Bone marrow (tissue), 2 donors: ENCODE data around the gene SLX1A.
"Not testable (repeated sequence)": the region's sequence is repeated elsewhere in the genome, so short reads cannot be mapped to it uniquely, and the experiment has no call there.

Experiments used
- DNase-seq, 2 donors: peaks; one replicate each; lab custom pipeline; 2025; lab: John Stamatoyannopoulos, UW

SLX1A gene

DNA sequence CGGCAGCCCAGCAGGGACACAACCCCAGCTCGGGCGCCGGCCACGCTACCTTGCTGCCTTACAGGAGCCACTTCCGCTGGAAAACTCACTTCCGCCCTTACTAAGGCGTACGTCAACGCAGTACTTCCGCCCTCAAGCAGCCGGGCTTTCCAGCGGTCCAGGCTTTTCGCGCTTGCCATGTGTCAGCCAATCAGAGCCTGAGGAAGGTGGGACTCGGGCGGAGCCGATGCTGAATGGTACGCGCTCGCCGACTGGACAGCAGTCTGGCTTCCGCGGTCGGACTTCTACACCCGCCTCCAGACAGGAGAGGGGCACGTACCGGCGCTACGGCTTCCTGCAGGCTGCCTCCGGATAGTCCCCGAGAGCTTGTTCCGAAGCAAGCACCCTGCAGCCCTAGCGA lies at the start of gene SLX1A, which contains the start of gene BOLA2B:
Gene SLX1A, plus strand, starts transcription at position 261 of the 400 bp plus-strand sequence. CDS start 210 bp downstream, outside the sequence.
Gene BOLA2B, minus strand, starts transcription at position 52 of the 400 bp plus-strand sequence. CDS start 71 bp downstream, outside the sequence.
- not testable (repeated sequence) for DNase-seq

DNA sequence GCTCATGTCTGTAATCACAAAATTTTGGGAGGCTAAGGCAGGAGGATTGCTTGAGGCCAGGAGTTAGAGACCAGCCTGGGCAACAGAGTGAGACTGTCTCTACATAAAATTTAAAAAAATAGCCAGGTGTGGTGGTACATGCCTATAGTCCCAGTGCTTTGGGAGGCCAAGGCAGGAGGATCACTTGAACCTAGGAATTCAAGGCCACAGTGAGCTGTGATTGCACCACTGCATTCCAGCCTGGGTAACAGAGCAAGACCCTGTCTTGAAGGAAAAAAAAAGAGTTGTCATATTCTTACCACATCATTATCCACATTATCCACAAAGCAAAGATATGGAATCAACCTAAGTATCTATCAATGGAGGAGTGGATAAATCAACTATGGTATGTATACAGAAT lies 49.7 kb upstream of the SLX1A start:
- DNase-seq, result no peak

DNA sequence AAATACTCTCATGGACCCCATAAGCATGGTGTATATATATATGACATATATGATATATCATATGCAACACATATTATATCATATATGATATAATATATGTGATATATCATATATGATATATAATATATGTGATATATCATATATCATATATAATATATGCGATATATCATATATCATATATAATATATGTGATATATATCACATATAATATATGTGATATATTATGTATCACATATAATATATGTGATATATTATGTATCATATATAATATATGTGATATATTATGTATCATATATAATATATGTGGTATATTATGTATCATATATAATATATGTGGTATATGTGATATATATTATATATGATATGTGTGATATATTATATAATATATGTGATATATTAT lies 48.8 kb upstream of the SLX1A start:
- DNase-seq, result no peak

DNA sequence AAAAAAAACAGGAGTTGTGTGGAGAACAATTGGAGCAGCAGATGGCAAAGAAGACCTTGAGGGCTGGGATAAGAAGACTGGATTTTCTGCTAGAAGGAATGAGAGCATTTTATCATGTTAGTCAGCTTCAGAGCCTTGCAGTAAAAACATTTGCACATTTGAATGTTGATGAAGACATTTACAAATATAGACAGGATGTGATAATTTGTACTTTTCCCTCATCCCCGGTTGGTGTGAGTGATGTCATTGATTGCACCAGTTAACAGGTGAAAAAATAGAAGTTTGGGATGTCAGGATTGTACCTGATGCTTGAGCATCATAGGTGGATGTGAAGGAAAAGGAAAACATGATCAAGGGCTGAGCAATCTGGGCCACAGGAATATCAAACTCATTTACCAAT lies 48.0 kb upstream of the SLX1A start:
- no peak for DNase-seq

DNA sequence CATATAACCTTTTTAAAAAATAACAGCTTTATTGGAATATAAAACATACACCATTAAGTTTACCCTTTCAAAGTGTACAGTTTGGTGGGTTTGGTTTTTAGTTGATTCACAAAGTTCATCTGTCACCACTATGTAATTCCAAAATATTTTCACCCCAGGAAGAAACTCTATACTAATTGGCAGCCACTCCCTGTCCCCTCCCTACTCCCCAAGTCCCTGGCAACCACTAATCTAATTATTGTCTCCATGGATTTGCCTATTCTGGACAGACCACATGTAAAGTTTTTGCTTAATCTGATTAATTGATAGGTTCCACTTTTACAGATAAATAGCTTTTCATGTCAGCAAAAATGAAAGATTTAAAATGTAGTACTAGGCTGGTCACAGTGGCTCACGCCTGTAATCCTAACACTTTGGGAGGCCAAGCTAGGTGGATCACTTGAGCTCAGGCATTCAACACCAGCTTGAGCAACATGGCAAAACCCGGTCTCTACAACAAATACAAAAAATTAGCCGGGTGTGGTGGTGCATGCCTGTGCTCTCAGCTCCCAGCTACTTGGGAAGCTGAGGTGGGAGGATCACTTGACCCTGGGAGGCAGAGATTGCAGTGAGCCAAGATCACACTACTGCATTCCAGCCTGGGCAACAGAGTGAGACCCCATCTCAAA lies 45.7 kb upstream of the SLX1A start:
- no peak for DNase-seq

DNA sequence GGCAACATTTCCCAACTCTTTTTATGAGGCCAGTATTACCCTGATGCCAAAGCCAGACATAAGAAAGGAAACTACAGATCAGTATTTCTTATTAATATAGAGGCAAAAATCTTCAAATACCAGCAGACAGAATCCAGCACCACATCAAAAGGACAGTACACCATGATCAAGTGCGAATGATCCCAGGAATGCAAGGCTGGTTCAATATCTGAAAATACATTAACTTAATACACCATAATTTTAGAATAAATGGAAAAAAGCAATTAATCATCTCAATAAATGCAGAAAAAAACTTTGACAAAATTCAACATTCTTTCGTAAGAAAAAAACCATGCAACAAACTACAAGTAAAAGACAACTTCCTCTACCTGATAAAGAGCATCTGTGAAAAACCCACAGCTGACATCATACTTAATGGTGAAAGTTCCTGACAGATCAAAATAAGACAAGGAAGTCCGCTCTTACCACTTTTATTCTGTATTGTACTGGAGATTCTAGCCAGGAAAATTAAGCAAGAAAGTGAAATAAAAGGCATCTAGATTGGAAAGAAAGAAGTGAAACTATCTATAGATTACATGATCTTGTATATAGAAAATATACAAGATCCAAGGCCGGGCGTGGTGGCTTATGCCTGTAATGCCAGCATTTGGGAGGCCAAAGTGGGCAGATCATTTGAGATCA lies 44.3 kb upstream of the SLX1A start:
- DNase-seq, result no peak

DNA sequence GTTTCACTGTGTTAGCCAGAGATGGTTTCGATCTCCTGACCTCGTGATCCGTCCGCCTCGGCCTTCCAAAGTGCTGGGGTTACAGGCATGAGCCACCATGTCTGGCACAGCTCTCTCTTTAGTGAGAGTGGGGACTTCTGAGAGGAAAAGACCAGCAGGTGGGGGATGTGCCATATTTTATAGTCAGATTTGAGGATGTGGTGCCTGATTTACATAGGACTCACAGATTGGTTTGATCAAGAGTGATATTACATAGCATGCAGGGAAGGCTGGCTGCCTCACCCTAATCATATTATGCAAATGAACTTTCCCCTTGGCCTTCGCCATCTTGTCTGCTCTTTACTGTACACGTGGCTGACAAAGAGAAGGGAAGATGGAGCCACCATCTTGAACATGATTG lies 42.6 kb upstream of the SLX1A start:
- no peak for DNase-seq

DNA sequence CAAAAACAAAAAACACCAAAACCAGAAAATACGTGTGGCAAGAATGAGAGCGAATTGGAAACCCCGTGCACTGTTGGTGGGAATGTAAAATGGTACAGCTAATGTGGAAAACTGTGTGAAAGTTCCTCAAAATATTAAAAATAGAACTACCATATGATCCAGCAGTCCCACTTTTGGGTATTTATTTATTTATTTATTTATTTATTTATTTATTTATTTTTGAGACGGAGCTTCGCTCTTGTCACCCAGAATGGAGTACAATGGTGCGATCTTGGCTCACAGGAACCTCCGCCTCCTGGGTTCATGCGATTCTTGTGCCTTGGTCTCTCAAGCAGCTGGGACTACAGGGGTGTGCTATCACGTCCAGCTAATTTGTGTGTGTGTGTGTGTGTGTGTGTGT lies 41.2 kb upstream of the SLX1A start:
- no peak for DNase-seq

DNA sequence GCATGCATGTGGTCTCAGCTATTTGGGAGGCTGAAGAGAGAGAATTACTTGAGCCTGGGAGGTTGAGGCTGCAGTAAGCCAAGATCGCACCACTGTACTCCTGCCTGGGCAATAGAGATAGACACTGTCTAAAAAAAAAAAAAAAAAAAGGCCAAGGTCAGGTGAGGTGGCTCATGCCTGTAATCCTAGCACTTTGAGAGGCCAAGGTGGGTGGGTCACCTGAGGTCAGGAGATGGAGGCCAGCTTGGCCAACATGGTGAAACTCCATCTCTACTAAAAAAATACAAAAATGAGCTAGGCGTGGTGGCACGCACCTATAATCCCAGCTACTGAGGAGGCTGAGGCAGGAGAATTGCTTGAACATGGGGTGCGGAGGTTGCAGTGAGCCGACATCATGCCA lies 38.5 kb upstream of the SLX1A start:
- no peak for DNase-seq

DNA sequence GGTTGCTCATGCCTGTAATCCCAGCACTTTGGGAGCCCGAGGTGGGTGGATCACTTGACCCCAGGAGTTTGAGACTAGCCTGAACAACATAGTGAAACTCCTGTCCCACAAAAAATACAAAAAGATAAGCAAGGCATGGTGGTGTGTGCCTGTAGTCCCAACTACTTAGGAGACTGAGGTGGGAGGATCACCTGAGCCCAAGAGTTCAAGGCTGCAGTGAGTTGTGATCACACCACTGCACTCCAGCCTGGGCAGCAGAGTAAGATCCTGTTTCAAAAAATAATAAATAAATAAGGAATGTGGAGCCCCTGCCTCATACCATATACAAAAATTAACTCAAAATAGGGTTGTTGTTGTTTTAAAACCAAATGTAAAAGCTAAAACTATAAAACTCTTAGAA lies 36.5 kb upstream of the SLX1A start:
- DNase-seq, result no peak

DNA sequence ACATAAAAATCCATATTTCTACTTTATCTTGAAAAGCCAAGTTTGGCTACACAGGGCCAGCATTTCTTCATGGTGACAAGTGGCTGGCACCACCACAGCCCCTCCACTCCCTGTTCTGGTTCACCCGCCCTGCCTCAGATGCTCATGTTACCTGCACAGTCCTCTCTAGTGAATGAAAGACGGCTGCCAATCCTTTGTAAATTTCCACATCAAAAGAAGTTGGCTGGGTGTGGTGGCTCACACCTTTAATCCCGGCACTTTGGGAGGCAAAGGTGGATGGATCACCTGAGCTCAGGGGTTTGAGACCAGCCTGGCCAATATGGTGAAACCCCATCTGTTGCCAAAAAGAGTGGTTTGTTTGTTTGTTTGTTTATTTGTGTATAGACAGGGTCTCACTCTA lies 30.1 kb upstream of the SLX1A start:
- DNase-seq, result no peak

DNA sequence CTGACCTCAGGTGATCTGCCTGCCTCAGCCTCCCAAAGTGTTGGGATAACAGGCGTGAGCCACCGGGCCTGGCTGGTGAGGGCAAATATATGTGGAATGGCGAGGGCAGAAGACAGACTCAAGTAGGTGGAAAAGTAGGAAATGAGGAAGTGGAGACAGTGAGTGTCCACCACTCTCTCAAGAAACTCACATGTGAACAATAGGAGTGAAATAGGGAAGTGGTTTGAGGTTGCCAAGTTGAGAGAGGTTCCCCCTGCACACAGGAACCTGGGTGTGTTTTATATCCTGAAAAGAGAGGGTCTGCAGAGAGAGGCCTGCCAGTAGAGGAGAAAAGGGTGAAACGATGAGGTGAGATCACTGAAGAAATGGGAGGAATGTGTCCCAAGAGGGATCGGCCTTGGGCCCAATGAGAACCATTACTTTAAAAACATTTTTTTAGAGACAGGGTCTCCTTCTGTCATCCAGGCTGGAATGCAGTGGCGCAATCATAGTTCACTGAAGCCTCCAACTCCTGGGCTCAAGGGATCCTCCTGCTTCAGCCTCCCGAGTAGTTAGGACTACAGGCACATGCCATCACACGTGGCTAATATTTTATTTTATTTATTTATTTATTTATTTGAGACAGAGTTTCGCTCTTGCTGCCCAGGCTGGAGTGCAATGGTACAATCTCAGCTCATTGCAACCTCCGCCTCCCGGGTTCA lies 27.3 kb upstream of the SLX1A start:
- peak in 1 of 2 donors; percentile 89 for DNase-seq

DNA sequence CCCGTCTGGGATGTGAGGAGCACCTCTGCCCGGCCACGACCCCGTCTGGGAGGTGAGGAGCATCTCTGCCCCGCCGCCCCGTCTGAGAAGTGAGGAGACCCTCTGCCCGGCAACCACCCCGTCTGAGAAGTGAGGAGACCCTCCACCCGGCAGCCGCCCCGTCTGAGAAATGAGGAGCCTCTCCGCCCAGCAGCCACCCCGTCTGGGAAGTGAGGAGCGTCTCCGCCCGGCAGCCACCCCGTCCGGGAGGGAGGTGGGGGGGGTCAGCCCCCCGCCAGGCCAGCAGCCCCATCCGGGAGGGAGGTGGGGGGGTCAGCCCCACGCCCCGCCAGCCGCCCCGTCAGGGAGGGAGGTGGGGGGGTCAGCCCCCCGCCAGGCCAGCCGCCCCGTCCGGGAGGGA lies 24.9 kb upstream of the SLX1A start:
- not testable (repeated sequence) for DNase-seq

DNA sequence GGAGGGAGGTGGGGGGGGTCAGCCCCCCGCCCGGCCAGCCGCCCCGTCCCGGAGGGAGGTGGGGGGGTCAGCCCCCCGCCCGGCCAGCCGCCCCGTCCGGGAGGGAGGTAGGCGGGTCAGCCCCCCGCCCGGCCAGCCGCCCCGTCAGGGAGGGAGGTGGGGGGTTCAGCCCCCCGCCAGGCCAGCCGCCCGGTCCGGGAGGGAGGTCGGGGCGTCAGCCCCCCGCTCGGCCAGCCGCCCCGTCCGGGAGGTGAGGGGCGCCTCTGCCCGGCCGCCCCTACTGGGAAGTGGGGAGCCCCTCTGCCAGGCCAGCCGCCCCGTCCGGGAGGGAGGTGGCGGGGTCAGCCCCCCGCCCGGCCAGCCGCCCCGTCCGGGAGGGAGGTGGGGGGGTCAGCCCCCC lies 24.3 kb upstream of the SLX1A start:
- not testable (repeated sequence) for DNase-seq

DNA sequence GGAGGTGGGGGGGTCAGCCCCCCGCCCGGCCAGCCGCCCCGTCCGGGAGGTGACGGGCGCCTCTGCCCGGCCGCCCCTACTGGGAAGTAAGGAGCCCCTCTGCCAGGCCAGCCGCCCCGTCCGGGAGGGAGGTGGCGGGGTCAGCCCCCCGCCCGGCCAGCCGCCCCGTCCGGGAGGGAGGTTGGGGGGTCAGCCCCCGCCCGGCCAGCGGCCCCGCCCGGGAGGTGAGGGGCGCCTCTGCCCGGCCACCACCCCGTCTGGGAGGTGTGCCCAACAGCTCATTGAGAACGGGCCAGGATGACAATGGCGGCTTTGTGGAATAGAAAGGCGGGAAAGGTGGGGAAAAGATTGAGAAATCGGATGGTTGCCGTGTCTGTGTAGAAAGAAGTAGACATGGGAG lies 23.5 kb upstream of the SLX1A start:
- not testable (repeated sequence) for DNase-seq

DNA sequence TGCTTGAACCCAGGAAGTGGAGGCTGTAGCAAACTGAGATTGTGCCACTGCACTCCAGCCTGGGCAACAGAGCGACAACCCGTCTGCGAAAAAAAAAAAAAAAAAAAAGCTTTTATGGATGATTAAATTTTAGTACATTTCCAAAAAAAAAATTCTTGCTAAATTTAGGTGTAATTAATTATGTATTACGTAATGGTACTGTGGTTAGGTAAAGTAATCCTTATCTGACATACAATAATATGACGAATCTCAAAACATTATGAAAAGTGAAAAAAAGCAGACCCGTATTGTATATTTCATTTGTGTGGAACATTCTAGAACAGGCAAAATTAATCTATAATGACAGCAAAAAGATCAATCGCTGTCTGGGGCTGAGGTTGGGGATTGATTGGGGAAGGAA lies 20.6 kb upstream of the SLX1A start:
- DNase-seq, result no peak

DNA sequence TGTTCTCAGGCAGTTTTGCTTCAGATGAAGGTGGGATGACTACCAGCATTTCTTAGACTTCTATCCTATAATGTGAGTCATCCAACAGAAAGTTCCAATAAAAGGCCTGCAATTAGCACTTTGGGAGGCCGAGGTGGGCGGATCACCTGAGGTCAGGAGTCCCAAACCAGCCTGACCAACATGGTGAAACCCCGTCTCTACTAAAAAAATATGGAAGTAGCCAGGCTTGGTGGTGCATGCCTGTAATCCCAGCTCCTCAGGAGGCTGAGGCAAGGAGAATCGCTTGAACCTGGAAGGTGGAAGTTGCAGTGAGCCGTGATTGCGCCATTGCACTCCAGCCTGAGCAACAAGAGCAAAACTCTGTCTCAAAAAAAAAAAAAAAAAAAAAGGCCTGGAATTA lies 16.8 kb upstream of the SLX1A start:
- DNase-seq, result not testable (repeated sequence)

DNA sequence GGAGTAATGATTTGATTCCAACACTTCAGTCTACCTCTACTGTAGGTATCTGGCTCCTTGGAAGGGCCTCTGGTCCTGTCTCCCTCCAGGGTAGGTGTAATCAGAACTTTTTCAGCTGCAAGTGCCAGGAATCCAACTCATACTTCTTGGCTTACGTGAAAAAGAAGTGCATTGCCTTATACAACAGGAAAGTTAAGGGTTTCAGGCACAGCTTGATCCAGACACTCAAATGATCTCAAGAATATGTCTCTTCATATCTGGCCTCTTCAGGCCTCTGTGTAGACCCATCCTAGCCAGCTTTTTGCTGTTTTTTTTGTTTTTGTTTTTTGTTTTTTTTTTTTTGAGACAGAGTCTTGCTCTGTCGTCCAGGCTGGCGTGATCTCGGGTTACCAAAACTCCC lies 14.5 kb upstream of the SLX1A start:
- no peak for DNase-seq

DNA sequence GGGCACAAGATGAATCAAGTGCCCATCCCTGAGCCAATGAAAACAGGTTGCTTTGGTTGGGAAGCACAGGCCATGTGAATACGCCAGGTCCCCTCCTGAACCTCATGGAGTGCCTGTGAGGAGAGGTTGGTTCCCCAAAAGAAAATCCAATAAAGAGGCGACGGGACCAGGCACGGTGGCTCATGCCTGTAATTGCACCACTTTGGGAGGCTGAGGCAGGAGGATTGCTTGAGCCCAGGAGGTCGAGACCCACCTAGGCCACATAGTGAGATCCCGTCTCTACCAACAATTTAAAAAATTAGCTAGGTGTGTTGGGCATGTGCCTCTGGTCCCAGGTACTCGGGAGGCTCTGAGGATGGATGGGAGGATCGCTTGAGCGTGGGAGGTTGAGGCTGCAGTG lies 13.7 kb upstream of the SLX1A start:
- no peak for DNase-seq

DNA sequence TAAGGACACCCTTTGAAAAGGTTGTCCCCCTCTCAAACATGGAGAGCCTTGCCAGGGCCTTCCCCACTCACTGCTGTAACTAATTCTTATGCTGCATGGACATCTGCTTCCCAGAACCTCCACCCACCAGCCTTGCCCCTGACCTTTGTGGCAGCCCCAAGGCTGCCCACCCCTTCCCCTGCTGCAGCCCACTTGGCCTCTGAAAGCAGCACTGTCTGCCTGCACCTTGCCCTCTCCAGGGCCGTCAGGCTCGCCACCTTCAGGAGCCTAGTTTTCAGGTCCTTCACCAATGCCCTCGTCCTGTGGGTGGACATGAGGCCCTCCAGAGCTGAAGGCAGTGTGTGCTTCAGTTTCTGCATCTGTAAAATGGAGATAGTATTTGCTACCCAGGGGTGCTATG lies 12.9 kb upstream of the SLX1A start:
- no peak for DNase-seq

DNA sequence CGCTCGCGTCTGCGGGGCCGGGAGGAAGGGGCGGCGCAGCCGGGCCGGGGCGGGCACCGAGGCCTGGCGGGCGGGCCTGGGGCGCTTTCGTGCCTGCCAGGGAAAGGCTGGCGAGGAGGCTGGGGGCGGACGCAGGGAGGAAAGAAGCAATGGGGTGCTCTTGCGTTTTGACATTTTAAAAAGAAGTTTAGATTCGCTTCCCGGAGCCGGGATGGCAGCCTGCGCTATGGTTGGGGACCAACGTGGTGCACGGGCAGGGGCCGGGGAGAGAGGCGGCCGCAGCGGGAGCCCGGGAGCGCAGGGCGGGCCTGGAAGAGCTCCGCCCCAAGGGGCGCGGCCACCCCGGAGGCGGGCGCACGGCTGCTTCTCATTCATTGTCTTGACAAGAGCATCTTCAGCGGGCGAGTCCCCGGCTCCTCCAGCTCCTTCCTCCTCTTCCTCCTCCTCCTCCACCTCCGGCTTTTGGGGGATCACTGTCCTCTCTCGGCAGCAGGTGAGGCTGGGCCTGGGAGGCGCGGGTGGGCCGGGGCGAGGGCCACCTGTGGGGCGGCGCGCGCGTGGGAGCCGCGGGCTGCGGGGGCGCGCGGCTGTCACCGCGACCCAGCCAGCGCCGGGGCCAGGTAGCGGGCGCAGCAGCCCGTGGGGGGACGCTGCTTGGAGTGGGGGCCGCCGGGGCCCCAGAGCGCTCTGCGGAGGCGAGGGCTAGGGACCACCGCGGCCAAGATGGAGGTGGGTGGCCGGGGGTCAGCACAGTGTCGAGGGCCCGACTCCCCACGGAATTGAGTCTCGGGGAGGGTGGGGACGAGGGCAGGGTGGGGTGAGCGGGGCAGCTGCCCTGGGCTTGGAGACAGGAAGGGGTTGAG lies 10.2 kb upstream of the SLX1A start, which contains the start of gene CORO1A:
Gene CORO1A, plus strand, starts transcription at position 370 of the 863 bp plus-strand sequence. CDS start 1,608 bp downstream, outside the sequence.
- peak; percentile 48 to 51 for DNase-seq
